NCI-H460 (cell line): ENCODE results near the gene PADI3. TPM values are rescaled to one million over a fixed set of nuclear protein-coding genes. Genes with fewer than 3 reads are reported as not detected.
"Not testable (repeated sequence)": the region's sequence is repeated elsewhere in the genome, so short reads cannot be mapped to it uniquely, and the experiment has no call there.

Experiments
- DNase-seq: peaks from one replicate; pipeline ENCODE4 v3.0.0-alpha.2; 2016; ENCODE audit warnings: low read depth; ENCODE audit errors: extremely low read depth
- total RNA-seq: library from RNA; depleted of rRNA; stranded (reverse); fragments of >200 nt; shearing (Covaris generic); gene quantifications from 2 replicates; pipeline ENCODE4 v1.2.3, GENCODE V29; 2014

PADI3 gene
- total RNA-seq, 1 experiment from 2014 or later = not detected

- no peak for DNase-seq
Measured at GRCh38 chr1:17237561-17237903, 11.4 kb upstream of the PADI3 start.

GRCh38 chr1:17239420-17239819 is 9.5 kb upstream of the PADI3 start:
- peak; percentile 53 for DNase-seq

- DNase-seq = not testable (repeated sequence)
Measured at GRCh38 chr1:17241011-17241779, 7.7 kb upstream of the PADI3 start.

DNA sequence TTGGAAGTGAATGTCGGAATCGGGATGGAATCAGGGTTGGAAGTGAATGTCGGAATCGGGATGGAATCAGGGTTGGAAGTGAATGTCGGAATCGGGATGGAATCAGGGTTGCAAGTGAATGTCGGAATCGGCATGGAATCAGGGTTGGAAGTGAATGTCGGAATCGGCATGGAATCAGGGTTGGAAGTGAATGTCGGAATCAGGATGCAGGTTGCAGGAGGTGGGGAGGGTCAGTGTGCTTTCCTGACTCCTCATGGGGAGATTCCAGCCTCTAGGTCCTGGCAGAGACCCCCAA is 7.2 kb upstream of the PADI3 start:
- not testable (repeated sequence) for DNase-seq

GRCh38 chr1:17243274-17243673 is 5.6 kb upstream of the PADI3 start:
- DNase-seq = no peak

DNA sequence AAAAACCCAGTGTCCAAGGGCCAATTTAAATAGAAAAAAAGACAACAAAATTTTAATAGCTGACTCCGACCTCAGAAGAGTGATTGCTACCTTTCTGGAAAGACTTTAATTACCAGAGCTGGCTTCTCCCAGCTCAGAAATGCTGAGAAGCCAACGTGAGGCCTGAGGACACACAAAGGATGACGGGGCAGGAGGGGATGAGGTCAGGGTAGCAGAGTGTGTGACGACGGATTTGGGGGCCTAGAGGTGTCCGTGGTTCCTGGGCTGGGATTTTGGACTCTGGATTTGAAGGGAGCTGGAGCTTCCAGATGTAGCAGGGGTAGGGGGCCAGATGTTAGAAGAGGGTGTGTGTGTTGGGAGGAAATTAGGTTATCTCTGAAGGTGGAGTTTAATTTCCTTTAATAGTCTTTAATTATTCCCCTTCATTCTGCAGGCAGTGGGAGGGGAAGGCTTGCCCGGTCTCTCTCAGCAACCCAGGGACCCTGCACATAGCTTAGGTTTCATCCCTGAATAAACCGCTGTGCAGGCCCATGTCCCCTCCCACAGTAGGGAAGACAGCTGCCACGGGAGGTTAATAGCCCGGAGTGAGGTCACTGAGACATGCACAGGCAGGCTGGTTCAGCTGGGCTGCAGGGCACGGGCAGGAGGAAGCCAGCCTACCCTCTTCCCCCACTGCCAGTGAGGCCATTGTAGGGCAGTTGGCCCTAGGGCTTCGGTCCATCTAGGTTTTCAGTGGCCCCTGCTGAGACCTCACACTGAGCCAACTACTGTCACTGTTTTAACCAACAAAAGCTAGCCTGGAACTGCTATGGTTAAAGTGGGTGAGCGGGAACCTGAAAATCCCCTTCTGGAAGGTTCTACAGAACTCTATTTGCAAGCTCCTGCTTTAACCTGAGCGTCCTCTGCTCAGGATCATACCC is 3.8 kb upstream of the PADI3 start:
- no peak for DNase-seq

DNA sequence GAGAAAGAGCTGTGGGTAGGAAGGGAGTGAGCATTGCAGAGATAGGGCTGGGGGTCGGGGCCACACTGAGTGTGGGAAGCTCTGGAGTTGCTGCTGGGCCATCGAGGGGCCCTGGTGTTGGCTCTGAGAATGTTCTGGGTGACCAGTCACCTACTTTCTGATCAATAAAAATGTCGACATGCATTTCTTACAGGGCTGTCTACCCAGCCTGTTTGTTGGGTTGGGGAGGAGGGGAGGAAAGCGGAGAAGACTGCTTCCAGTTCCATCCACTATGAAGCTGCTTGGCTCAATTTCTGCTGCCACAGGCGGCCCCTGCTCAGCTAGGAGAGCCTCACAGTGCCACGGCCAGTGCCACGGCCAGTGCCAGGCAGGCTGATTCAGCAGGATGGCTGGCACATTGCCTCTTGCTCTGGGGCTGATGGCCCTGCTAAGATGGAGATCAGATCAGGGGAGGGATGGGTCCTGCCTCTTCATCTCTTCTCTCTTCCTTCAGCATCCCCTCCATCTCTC is 3.0 kb upstream of the PADI3 start:
- DNase-seq = no peak

- no peak for DNase-seq
Measured at GRCh38 chr1:17246971-17247370, 1.9 kb upstream of the PADI3 start.

DNA sequence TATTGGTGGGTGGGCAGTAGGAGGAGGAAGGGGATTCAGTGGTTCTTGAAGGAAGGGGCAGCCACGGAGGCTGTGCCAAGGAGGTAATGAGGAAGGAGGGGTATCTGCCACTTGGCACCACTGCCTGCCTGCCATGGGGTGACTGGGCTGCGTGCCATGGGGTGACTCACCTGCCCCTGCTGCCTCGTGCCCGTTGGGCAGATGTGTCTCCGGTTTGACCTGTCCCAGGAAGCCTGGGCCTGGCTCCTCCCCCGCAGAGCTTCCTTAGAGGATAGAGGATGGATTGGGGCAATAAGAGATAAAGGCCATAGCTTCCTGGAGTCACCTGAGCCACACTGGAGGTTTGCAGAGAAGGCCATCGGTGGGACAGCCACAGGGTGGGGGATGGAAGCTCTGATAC is 1.7 kb downstream of the PADI3 start:
- DNase-seq = no peak

- no peak for DNase-seq
Measured at GRCh38 chr1:17251246-17251645, 2.3 kb downstream of the PADI3 start.

GRCh38 chr1:17251701-17252376 is 2.9 kb downstream of the PADI3 start:
- DNase-seq = no peak

DNA sequence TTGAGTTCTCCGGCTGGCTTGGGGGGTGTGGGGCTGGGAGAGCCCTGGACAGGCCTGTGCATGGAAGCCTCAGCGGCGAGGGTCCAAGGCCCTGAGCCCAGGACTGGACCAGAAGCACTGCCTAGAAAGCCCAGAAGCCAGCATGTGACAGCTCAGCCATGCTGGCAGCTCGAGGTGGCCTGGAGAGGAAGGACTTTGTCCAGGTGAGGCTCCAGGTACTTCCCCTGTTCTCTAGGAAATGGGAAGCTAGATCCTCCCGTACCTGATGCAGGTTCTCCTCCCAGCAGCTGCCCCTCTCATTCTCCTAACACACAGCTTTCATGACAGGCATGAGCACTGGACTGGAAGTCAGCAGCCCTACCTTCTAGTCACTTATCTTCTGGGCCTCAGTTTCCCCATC is 6.4 kb downstream of the PADI3 start:
- no peak for DNase-seq

- no peak for DNase-seq
Measured at GRCh38 chr1:17258116-17258757, 9.3 kb downstream of the PADI3 start.

GRCh38 chr1:17258758-17259130 is 9.8 kb downstream of the PADI3 start:
- DNase-seq = no peak

DNA sequence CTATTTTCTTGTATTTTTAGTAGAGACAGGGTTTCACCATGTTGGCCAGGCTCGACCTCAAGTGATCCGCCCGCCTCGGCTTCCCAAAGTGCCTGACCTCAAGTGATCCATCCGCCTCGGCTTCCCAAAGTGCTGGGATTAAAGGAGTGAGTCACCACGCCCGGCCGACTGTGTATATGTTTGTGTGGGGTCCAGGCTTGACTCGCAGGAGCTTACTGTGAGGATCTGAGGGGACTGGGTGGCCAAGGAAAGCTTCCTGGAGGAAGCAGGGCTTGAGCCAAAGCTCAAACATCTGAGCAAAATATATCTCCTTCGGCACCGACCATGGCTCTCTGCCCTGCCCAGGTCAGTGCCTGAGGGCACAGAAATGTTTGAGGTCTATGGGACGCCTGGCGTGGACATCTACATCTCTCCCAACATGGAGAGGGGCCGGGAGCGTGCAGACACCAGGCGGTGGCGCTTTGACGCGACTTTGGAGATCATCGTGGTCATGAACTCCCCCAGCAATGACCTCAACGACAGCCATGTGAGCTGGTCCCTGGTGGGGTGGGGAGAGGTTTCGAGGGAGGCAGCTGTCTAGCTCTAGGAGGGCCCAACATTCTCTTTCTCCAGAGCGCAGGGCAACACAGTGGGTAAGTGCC is 10.5 kb downstream of the PADI3 start:
- no peak for DNase-seq

DNA sequence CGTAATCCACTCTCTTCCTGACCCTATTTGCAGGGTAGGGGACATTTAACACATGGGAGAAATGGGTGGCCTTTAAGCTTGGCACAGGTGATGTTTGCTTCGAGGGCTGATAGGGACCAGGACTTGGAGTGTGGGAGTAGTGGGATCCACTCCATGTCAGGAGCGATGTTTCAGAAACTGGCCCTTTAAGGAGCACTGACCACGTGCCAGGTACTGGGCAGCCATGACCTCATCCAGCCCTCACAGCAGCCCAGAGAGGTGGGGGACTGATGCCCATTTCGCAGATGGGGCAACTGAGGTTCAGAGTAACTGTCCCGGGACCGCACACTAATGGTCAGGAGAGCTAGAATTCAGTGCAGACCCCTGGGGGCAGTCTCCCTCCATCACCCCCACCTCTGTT is 11.4 kb downstream of the PADI3 start:
- DNase-seq = no peak

- DNase-seq = no peak
Measured at GRCh38 chr1:17260738-17261137, 11.8 kb downstream of the PADI3 start.

DNA sequence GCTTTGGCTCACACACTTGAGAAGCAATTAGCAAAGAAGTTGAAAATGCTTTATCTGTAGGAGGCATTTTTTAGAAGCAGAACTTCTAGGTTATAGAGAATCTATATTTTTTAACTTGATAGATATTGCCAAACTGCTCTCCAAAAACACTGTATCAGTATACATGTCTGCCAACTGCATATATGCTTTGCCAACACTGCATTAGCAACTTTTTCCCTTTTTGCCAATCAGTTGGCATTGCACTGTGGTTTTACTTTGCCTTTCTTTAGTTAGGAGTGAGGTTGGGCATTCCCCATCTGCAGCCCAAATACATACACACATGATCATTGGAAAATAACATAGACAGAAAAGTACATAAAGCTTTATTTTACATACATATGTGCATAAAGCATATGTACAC is 15.0 kb downstream of the PADI3 start:
- no peak for DNase-seq

DNA sequence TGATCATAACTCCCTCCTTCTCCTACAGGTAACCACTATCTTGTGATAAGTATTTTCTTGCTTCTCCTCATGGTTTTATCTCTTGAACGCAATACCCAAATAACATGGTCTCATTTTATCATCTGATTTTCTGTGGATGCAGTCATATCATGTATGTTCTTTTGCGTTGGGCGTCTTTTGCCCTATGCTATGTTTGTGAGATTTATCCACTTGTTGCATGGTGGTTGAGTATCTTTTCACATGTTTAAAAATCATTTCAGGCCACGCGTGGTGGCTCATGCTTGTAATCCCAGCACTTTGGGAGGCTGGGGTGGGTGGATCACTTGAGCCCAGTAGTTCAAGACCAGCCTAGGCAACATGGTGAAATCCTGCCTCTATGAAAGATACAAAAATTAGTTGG is 15.6 kb downstream of the PADI3 start:
- no peak for DNase-seq

DNA sequence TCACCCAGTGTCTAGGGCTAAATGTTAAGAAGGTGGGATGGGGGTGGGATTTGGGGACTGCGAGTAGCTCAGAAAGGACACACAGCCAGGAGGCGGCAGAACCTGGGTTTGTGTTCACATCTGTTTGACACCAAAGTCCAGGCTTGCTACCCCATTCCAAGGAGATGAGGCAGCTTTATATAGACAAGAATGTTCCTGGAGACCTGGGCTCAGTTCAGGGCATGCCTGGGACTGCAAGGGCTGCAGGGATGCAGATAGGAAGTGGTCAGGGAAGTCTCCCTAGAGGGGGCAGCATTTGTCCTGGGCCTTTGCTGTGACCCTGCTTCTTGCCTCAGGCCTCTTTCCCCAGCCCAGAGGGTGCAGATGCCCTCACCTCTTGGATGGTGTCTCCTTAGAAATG is 16.3 kb downstream of the PADI3 start:
- DNase-seq = no peak

DNA sequence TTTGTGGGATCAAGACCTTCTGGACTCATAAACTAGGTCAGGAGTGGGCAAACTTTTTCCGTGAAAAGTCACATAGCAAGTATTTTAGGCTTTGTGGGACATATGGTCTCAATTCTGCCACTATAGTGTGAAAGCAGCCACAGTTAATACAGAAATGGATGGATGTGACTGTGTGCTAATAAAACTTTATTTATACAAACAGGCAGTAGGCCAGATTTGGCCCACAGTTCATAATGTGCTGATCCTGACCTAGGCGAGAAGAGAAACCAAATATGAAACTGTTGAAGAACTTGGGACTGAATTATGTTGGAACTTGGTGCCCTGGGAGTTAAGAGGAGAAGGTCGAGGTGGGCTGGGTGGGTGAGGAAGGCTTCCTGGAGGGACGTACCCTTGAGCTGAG is 17.1 kb downstream of the PADI3 start:
- DNase-seq = no peak
